Jurkat, Clone E6-1 (cell line): ENCODE results near the gene L1TD1.
A peak's percentile ranks its signal among the peaks of the same experiment; 100 is the strongest.
"Not testable (repeated sequence)": the region's sequence is repeated elsewhere in the genome, so short reads cannot be mapped to it uniquely, and the experiment has no call there.

Experiments
- DNase-seq: peaks from one replicate; pipeline ENCODE4 v3.0.0-alpha.2; 2011; ENCODE audit warnings: low read depth, low spot score
- H3K4me3 ChIP-seq: 2 replicates; pipeline ENCODE4 v1.5.1; 2011; ENCODE audit warnings: mild to moderate bottlenecking, low read length, control low read depth, moderate library complexity

The L1TD1 gene

GRCh38 chr1:62188111-62188510 lies 6.5 kb upstream of the L1TD1 start:
- no peak overlapping the region for H3K4me3 ChIP-seq
- DNase-seq, result no peak

- DNase-seq, result no peak
- no peak overlapping the region for H3K4me3 ChIP-seq
Observed at GRCh38 chr1:62196086-62196690, 1.5 kb downstream of the L1TD1 start.

GRCh38 chr1:62198069-62198780 lies 3.6 kb downstream of the L1TD1 start:
- no peak overlapping the region for H3K4me3 ChIP-seq
- DNase-seq, result no peak

- H3K4me3 ChIP-seq, result no peak overlapping the region
- DNase-seq, result no peak
Observed at GRCh38 chr1:62198781-62199125, 4.1 kb downstream of the L1TD1 start.

- no peak for DNase-seq
- H3K4me3 ChIP-seq, result no peak overlapping the region
Observed at GRCh38 chr1:62207187-62207586, 12.5 kb downstream of the L1TD1 start.

GRCh38 chr1:62208087-62208486 lies 13.4 kb downstream of the L1TD1 start:
- no peak for DNase-seq
- H3K4me3 ChIP-seq, result no peak overlapping the region

GRCh38 chr1:62208970-62209369 lies 14.3 kb downstream of the L1TD1 start:
- no peak for DNase-seq
- no peak overlapping the region for H3K4me3 ChIP-seq

GRCh38 chr1:62209931-62210595 lies 15.4 kb downstream of the L1TD1 start:
- peak; percentile 53 for DNase-seq

GRCh38 chr1:62210960-62211359 lies 16.3 kb downstream of the L1TD1 start:
- H3K4me3 ChIP-seq, result no peak overlapping the region
- DNase-seq, result no peak

More at GRCh38 chr1:62209931-62210595, 15.4 kb downstream of the L1TD1 start:
- H3K4me3 ChIP-seq, result no peak overlapping the region

- no peak for DNase-seq
- no peak overlapping the region for H3K4me3 ChIP-seq
Observed at GRCh38 chr1:62212411-62212810, 17.8 kb downstream of the L1TD1 start.

- no peak for DNase-seq
- no peak overlapping the region for H3K4me3 ChIP-seq
Observed at GRCh38 chr1:62213075-62213914, 18.6 kb downstream of the L1TD1 start.

GRCh38 chr1:62218604-62219003 lies 24.0 kb downstream of the L1TD1 start:
- H3K4me3 ChIP-seq, result no peak overlapping the region
- DNase-seq, result no peak

GRCh38 chr1:62220456-62220855 lies 25.8 kb downstream of the L1TD1 start:
- not testable (repeated sequence) for DNase-seq, H3K4me3 ChIP-seq

- no peak for DNase-seq
Observed at GRCh38 chr1:62221171-62221570, 26.5 kb downstream of the L1TD1 start.

GRCh38 chr1:62222321-62222720 lies 27.7 kb downstream of the L1TD1 start:
- DNase-seq, result no peak
- H3K4me3 ChIP-seq, result no peak overlapping the region

More at GRCh38 chr1:62221171-62221570, 26.5 kb downstream of the L1TD1 start:
- no peak overlapping the region for H3K4me3 ChIP-seq

- H3K4me3 ChIP-seq, result no peak overlapping the region
- DNase-seq, result no peak
Observed at GRCh38 chr1:62224182-62224581, 29.5 kb downstream of the L1TD1 start.

- no peak for DNase-seq
- no peak overlapping the region for H3K4me3 ChIP-seq
Observed at GRCh38 chr1:62227496-62227895, 32.8 kb downstream of the L1TD1 start.

GRCh38 chr1:62228136-62228882 lies 33.7 kb downstream of the L1TD1 start:
- no peak for DNase-seq
- no peak overlapping the region for H3K4me3 ChIP-seq

- DNase-seq, result no peak
- H3K4me3 ChIP-seq, result no peak overlapping the region
Observed at GRCh38 chr1:62228883-62229187, 34.2 kb downstream of the L1TD1 start.
